Measurements from ENCODE around the gene POLR3B.

Gene POLR3B

GRCh38 chr12:106487664-106488063 lies 130.1 kb downstream of the POLR3B start:
- no peak overlapping the region for H3K4me2 ChIP-seq
- peaks cover 7% of the 10 kb centered on the region; the same call in 1 of the 2 replicates for H3K9me3 ChIP-seq
- no peaks in the 10 kb centered on the region for H3K4me1 ChIP-seq
- H3K4me3 ChIP-seq = no peak overlapping the region
- H3K27me3 ChIP-seq = no peaks in the 10 kb centered on the region
- no peak overlapping the region for H3K9ac ChIP-seq
- TF ChIP-seq Cebpa-rat (IDR thresholded peaks at IDR 0.05) = no peak
- no peak overlapping the region for H3K27ac ChIP-seq
- peaks cover 23% of the 10 kb centered on the region for H3K36me3 ChIP-seq
- H4K20me1 ChIP-seq = no peaks in the 10 kb centered on the region

GRCh38 chr12:106488884-106489283 lies 131.3 kb downstream of the POLR3B start:
- H3K27ac ChIP-seq = no peak overlapping the region
- peaks cover 12% of the 10 kb centered on the region for H3K36me3 ChIP-seq
- H3K27me3 ChIP-seq = no peaks in the 10 kb centered on the region
- H4K20me1 ChIP-seq = no peaks in the 10 kb centered on the region
- no peak overlapping the region for H3K4me3 ChIP-seq
- H3K9ac ChIP-seq = no peak overlapping the region
- no peak for TF ChIP-seq Cebpa-rat (IDR thresholded peaks at IDR 0.05)
- no peaks in the 10 kb centered on the region for H3K9me3 ChIP-seq
- H3K4me2 ChIP-seq = no peak overlapping the region
- H3K4me1 ChIP-seq = no peaks in the 10 kb centered on the region

GRCh38 chr12:106490264-106490663 lies 132.7 kb downstream of the POLR3B start:
- Histone ChIP-seq H3K9ac (no peak overlapping the region), H3K27me3 (no peaks in the 10 kb centered on the region), H3K36me3 (peaks cover under 1% of the 10 kb centered on the region; the same call in 1 of the 2 replicates), H3K27ac (no peak overlapping the region), H4K20me1 (no peaks in the 10 kb centered on the region), H3K9me3 (no peaks in the 10 kb centered on the region), H3K4me2 (no peak overlapping the region), H3K4me3 (no peak overlapping the region), H3K4me1 (no peaks in the 10 kb centered on the region)
- TF ChIP-seq Cebpa-rat (IDR thresholded peaks at IDR 0.05) = no peak

- H3K9me3 ChIP-seq = no peaks in the 10 kb centered on the region
- TF ChIP-seq Cebpa-rat (IDR thresholded peaks at IDR 0.05) = no peak
Measured at GRCh38 chr12:106492857-106493256, 135.3 kb downstream of the POLR3B start.

GRCh38 chr12:106493531-106493930 lies 136.0 kb downstream of the POLR3B start:
- no peaks in the 10 kb centered on the region for H3K27me3 ChIP-seq
- no peak overlapping the region for H3K4me2 ChIP-seq
- H3K4me3 ChIP-seq = no peak overlapping the region
- no peaks in the 10 kb centered on the region for H3K9me3 ChIP-seq
- no peaks in the 10 kb centered on the region for H4K20me1 ChIP-seq
- H3K27ac ChIP-seq = no peak overlapping the region
- H3K9ac ChIP-seq = no peak overlapping the region
- TF ChIP-seq Cebpa-rat (IDR thresholded peaks at IDR 0.05) = no peak
- no peaks in the 10 kb centered on the region for H3K4me1 ChIP-seq
- peaks cover 19% of the 10 kb centered on the region for H3K36me3 ChIP-seq

More at GRCh38 chr12:106492857-106493256, 135.3 kb downstream of the POLR3B start:
- Histone ChIP-seq H3K36me3 (peaks cover 19% of the 10 kb centered on the region), H3K27ac (no peak overlapping the region), H3K4me2 (no peak overlapping the region), H3K4me1 (no peaks in the 10 kb centered on the region), H3K4me3 (no peak overlapping the region), H3K27me3 (no peaks in the 10 kb centered on the region), H4K20me1 (no peaks in the 10 kb centered on the region), H3K9ac (no peak overlapping the region)

- H3K9ac ChIP-seq = no peak overlapping the region
- no peak overlapping the region for H3K27ac ChIP-seq
- H3K4me2 ChIP-seq = no peak overlapping the region
- no peaks in the 10 kb centered on the region for H3K27me3 ChIP-seq
- H3K4me1 ChIP-seq = no peaks in the 10 kb centered on the region
- H4K20me1 ChIP-seq = no peaks in the 10 kb centered on the region
- peaks cover 28% of the 10 kb centered on the region for H3K36me3 ChIP-seq
- no peak overlapping the region for H3K4me3 ChIP-seq
- H3K9me3 ChIP-seq = no peaks in the 10 kb centered on the region
- TF ChIP-seq Cebpa-rat (IDR thresholded peaks at IDR 0.05) = no peak
Measured at GRCh38 chr12:106495354-106495965, 137.9 kb downstream of the POLR3B start.

GRCh38 chr12:106498056-106498455 lies 140.5 kb downstream of the POLR3B start:
- no peak overlapping the region for H3K4me2 ChIP-seq
- H3K9me3 ChIP-seq = no peaks in the 10 kb centered on the region
- H3K9ac ChIP-seq = no peak overlapping the region
- H3K27ac ChIP-seq = no peak overlapping the region
- H3K36me3 ChIP-seq = peaks cover 53% of the 10 kb centered on the region
- H3K4me3 ChIP-seq = no peak overlapping the region
- H3K4me1 ChIP-seq = no peaks in the 10 kb centered on the region
- no peaks in the 10 kb centered on the region for H3K27me3 ChIP-seq
- TF ChIP-seq Cebpa-rat (IDR thresholded peaks at IDR 0.05) = no peak
- no peaks in the 10 kb centered on the region for H4K20me1 ChIP-seq

- Histone ChIP-seq H3K4me1 (no peaks in the 10 kb centered on the region), H3K27ac (no peak overlapping the region), H3K4me3 (no peak overlapping the region), H3K9me3 (no peaks in the 10 kb centered on the region), H3K27me3 (no peaks in the 10 kb centered on the region), H3K9ac (no peak overlapping the region), H4K20me1 (no peaks in the 10 kb centered on the region), H3K4me2 (no peak overlapping the region), H3K36me3 (peaks cover 61% of the 10 kb centered on the region)
- no peak for TF ChIP-seq Cebpa-rat (IDR thresholded peaks at IDR 0.05)
Measured at GRCh38 chr12:106499628-106500027, 142.1 kb downstream of the POLR3B start.

- H4K20me1 ChIP-seq = no peaks in the 10 kb centered on the region
- peaks cover 58% of the 10 kb centered on the region for H3K36me3 ChIP-seq
- H3K27me3 ChIP-seq = no peaks in the 10 kb centered on the region
- H3K9me3 ChIP-seq = no peaks in the 10 kb centered on the region
- H3K9ac ChIP-seq = no peak overlapping the region
- no peak overlapping the region for H3K4me3 ChIP-seq
- no peak for TF ChIP-seq Cebpa-rat (IDR thresholded peaks at IDR 0.05)
- H3K27ac ChIP-seq = no peak overlapping the region
- no peaks in the 10 kb centered on the region for H3K4me1 ChIP-seq
- no peak overlapping the region for H3K4me2 ChIP-seq
Measured at GRCh38 chr12:106506691-106507090, 149.1 kb downstream of the POLR3B start.

GRCh38 chr12:106508966-106509365 lies 151.4 kb downstream of the POLR3B start:
- H3K9me3 ChIP-seq = no peaks in the 10 kb centered on the region
- peaks cover 44% of the 10 kb centered on the region for H3K36me3 ChIP-seq
- no peak overlapping the region for H3K27ac ChIP-seq
- no peak for TF ChIP-seq Cebpa-rat (IDR thresholded peaks at IDR 0.05)
- no peak overlapping the region for H3K9ac ChIP-seq
- H3K4me3 ChIP-seq = no peak overlapping the region
- no peaks in the 10 kb centered on the region for H3K27me3 ChIP-seq
- no peaks in the 10 kb centered on the region for H4K20me1 ChIP-seq
- H3K4me1 ChIP-seq = no peaks in the 10 kb centered on the region
- no peak overlapping the region for H3K4me2 ChIP-seq

GRCh38 chr12:106511365-106511764 lies 153.8 kb downstream of the POLR3B start:
- Histone ChIP-seq H3K4me2 (no peak overlapping the region), H3K27ac (no peak overlapping the region), H3K4me1 (no peaks in the 10 kb centered on the region), H3K9ac (no peak overlapping the region), H3K4me3 (no peak overlapping the region), H4K20me1 (no peaks in the 10 kb centered on the region), H3K27me3 (no peaks in the 10 kb centered on the region), H3K36me3 (peaks cover 25% of the 10 kb centered on the region), H3K9me3 (no peaks in the 10 kb centered on the region)
- TF ChIP-seq Cebpa-rat (IDR thresholded peaks at IDR 0.05) = no peak
